GM21786 (cell line): ENCODE measurements around the gene ANKRD53.

Experiments
- ATAC-seq: cut with Tn5 transposase; IDR thresholded peaks from one replicate; pipeline ENCODE4 v1.9.1; 2021; ENCODE audit not compliant: unreplicated experiment

Gene ANKRD53

GRCh38 chr2:70943205-70943871 is 35.1 kb upstream of the ANKRD53 start:
- ATAC-seq: no peak

- ATAC-seq: no peak
These were observed 34.2 kb upstream of the ANKRD53 start for GRCh38 chr2:70944111-70944690.

GRCh38 chr2:70946832-70947442 is 31.5 kb upstream of the ANKRD53 start:
- ATAC-seq: no peak

GRCh38 chr2:70947556-70948184 is 30.8 kb upstream of the ANKRD53 start:
- ATAC-seq: no peak

GRCh38 chr2:70948337-70949003 is 30.0 kb upstream of the ANKRD53 start:
- peak; percentile 84 for ATAC-seq

GRCh38 chr2:70949086-70949485 is 29.3 kb upstream of the ANKRD53 start:
- ATAC-seq: no peak

GRCh38 chr2:70954886-70955285 is 23.5 kb upstream of the ANKRD53 start:
- no peak for ATAC-seq

- no peak for ATAC-seq
These were observed 22.3 kb upstream of the ANKRD53 start for GRCh38 chr2:70956141-70956540.

GRCh38 chr2:70957798-70958197 is 20.6 kb upstream of the ANKRD53 start:
- no peak for ATAC-seq

- no peak for ATAC-seq
These were observed 19.7 kb upstream of the ANKRD53 start for GRCh38 chr2:70958759-70959158.

GRCh38 chr2:70959271-70959761 is 19.1 kb upstream of the ANKRD53 start:
- ATAC-seq: no peak

GRCh38 chr2:70959851-70960832 is 18.3 kb upstream of the ANKRD53 start:
- ATAC-seq: no peak

- no peak for ATAC-seq
These were observed 17.4 kb upstream of the ANKRD53 start for GRCh38 chr2:70960833-70961647.

- ATAC-seq: no peak
These were observed 16.8 kb upstream of the ANKRD53 start for GRCh38 chr2:70961648-70961994.

- ATAC-seq: no peak
These were observed 16.1 kb upstream of the ANKRD53 start for GRCh38 chr2:70962211-70962884.

GRCh38 chr2:70962885-70963878 is 15.2 kb upstream of the ANKRD53 start:
- ATAC-seq: no peak

- ATAC-seq: no peak
These were observed 14.3 kb upstream of the ANKRD53 start for GRCh38 chr2:70964133-70964532.
